Inferior parietal cortex (tissue), 1 donor: ENCODE data around the gene LACC1.

Source experiments
- DNase-seq: peaks from one replicate; pipeline ENCODE4 v3.0.0-alpha.2; 2016; ENCODE audit errors: extremely low spot score

LACC1 gene

DNA sequence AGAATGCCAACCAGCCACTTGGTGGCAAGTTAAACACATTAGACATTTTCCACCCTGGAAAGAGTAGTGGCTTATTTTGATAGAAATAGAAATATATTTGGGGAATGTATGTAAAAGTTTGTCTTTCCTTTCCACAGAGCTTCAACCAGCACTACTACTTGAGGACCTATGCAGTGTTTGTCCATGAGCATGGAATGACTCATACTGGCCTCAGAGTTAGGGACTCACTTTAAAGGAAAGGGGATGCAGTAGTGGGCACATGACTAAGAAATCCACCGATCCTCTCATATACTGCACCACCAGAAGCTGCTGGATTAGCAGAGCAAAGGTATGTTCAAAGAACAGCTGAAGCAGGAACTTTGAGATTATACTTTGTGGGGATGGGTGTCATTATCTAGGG lies 62.6 kb downstream of the LACC1 start:
- DNase-seq, result no peak
